WERI-Rb-1 (cell line): ENCODE results near the gene GPR25.

Experiments
- DNase-seq: peaks from one replicate; pipeline ENCODE4 v3.0.0-alpha.2; 2020
- H3K27ac ChIP-seq: fragments of 250-450 bp; sonication (Bioruptor Pico); 2 replicates; pipeline ENCODE4 v1.5.1; 2020; ENCODE audit warnings: mild to moderate bottlenecking, moderate library complexity
- H3K27me3 ChIP-seq: fragments of 250-450 bp; sonication (Bioruptor Pico); 2 replicates; pipeline ENCODE4 v1.5.1; 2021; ENCODE audit warnings: mild to moderate bottlenecking, low read depth, moderate library complexity; ENCODE audit not compliant: insufficient read depth, severe bottlenecking
- H3K36me3 ChIP-seq: fragments of 250-450 bp; sonication (Bioruptor Pico); 2 replicates; pipeline ENCODE4 v1.5.1; 2020; ENCODE audit warnings: mild to moderate bottlenecking, moderate library complexity
- H3K4me3 ChIP-seq: 2 replicates; pipeline ENCODE4 v1.5.1; 2011; ENCODE audit warnings: low read depth, mild to moderate bottlenecking, control low read depth, low read length
- H3K9me3 ChIP-seq: fragments of 250-450 bp; sonication (Bioruptor Pico); 2 replicates; pipeline ENCODE4 v1.5.1; 2021; ENCODE audit warnings: mild to moderate bottlenecking, moderate library complexity; ENCODE audit not compliant: severe bottlenecking
- TF ChIP-seq, protein P1 (sequence below): IDR thresholded peaks from 2 replicates; pipeline ENCODE4 v1.5.1; 2011; ENCODE audit warnings: low read depth, mild to moderate bottlenecking, control low read depth, inconsistent platforms, low read length

Gene GPR25

DNA sequence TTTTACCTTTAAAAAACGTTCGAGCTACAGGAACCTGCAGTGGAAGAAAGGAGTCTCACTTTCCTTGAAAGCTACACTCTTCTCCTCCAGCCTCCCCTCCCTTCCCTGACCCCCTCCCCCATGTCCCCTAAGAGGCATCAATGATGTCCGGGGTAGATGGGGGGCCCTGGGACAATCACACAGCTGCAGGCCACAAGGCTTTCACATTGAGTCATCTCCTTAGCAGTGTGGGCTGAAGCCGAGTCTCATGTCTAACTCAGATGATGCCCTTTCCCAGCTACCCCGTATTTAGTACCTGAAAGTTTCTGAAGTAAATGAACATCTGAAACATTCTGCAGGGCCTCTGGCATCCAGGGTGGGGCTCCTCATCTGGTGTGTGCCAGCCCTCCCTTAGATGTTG, 6.3 kb upstream of the GPR25 start:
- DNase-seq = no peak
- H3K9me3 ChIP-seq = no peaks in the 10 kb centered on the region
- H3K36me3 ChIP-seq = peaks cover 10% of the 10 kb centered on the region
- H3K4me3 ChIP-seq = no peak overlapping the region
- no peaks in the 10 kb centered on the region for H3K27me3 ChIP-seq
- TF ChIP-seq, protein P1, sequence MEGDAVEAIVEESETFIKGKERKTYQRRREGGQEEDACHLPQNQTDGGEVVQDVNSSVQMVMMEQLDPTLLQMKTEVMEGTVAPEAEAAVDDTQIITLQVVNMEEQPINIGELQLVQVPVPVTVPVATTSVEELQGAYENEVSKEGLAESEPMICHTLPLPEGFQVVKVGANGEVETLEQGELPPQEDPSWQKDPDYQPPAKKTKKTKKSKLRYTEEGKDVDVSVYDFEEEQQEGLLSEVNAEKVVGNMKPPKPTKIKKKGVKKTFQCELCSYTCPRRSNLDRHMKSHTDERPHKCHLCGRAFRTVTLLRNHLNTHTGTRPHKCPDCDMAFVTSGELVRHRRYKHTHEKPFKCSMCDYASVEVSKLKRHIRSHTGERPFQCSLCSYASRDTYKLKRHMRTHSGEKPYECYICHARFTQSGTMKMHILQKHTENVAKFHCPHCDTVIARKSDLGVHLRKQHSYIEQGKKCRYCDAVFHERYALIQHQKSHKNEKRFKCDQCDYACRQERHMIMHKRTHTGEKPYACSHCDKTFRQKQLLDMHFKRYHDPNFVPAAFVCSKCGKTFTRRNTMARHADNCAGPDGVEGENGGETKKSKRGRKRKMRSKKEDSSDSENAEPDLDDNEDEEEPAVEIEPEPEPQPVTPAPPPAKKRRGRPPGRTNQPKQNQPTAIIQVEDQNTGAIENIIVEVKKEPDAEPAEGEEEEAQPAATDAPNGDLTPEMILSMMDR = no peak
- no peak overlapping the region for H3K27ac ChIP-seq

DNA sequence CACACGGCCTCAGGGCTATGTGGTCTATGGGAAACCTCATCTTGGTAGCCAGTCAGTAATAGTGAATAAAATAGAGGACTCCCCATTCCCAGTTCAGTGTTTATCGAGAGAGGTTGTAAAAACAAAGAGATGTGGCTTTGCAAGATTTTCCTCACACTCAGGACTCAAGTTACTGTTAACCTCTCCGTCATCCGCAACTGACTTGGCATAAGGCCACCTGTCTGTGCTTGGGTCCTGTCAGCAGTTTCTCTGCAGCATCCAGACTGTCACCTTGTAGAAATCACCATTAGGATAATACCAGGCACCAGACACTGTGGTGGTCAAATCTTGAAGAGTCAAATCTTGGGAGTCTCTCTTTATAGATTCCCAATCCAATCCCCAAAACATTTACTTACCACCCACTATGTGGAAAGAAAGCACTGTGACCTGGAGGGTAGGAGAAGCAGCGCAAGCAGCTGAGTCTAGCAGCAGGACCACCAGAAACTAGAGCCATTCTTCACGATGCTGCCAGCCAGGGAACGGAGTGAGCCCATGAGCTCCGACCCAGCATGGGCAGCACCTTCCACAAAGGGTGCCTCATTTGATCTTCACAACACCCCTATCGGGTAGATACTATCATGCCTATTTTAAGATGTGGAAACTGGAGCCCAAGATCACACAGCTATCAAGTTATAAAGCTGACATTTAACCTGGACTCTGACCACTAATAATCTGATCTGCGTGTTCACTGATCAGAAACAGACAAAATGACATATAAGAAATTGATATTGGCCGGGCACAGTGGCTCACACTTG, 5.6 kb upstream of the GPR25 start:
- H3K36me3 ChIP-seq = peaks cover 10% of the 10 kb centered on the region
- TF ChIP-seq, protein P1 = no peak
- H3K9me3 ChIP-seq = no peaks in the 10 kb centered on the region
- no peak for DNase-seq
- H3K27ac ChIP-seq = no peak overlapping the region
- H3K4me3 ChIP-seq = no peak overlapping the region
- H3K27me3 ChIP-seq = no peaks in the 10 kb centered on the region

DNA sequence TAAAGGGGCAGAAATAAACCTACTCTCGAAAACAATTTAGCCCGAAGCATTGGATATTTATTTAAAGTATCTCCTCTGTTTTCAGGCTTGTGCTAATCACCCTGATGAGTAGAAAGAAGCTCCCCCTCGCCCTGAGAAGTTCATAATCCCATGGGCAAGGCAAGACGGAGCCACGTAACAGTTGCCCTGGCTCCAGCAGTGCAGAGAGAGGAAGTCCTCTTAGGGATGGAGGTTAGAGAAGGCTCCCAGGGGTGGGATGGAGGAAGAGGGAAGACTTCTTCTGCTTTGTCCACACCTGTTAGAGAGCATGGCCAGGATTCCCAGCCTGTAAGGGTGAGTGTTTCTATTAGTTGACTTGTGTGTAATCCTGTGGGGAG, 3.4 kb upstream of the GPR25 start:
- no peaks in the 10 kb centered on the region; the same call in 1 of the 2 replicates for H3K36me3 ChIP-seq
- no peak overlapping the region for H3K27ac ChIP-seq
- DNase-seq = peak; percentile 83
- H3K27me3 ChIP-seq = no peaks in the 10 kb centered on the region
- TF ChIP-seq, protein P1 = no peak
- H3K9me3 ChIP-seq = no peaks in the 10 kb centered on the region
- H3K4me3 ChIP-seq = no peak overlapping the region

DNA sequence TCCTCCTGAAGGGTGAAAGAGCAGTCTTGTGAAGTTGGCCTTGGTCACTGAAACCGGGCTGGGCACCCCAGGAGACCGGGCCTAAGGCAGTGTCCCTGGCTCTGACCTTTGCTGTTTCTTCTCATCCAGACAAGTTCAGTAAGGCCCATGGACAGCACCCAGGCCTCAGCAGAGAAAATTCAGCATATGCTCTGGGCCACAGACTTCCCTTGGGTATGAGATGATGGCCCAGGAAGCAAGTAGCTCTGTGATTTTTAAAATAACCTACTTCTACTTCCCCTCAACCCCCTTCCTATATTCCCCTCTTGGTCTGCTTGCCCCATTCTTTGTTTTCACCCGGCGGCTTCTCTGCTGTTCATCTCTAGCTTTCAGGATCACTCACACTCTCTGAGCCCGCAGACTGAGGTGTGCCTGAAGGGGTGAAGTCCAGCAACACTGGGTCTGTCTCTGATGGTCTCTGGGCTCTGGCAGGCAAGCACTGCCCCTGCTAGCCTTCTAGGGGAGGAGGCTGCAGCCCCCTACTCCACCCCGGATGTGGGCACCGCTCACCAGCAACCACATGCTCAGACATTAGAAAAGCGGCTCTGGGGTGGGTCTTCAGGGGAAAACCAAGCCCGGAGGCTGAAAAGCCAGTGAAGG, 2.9 kb upstream of the GPR25 start:
- Histone ChIP-seq H3K36me3 (no peaks in the 10 kb centered on the region; the same call in 1 of the 2 replicates), H3K4me3 (no peak overlapping the region), H3K9me3 (no peaks in the 10 kb centered on the region), H3K27me3 (no peaks in the 10 kb centered on the region), H3K27ac (no peak overlapping the region)
- TF ChIP-seq, protein P1 = no peak
- no peak for DNase-seq

DNA sequence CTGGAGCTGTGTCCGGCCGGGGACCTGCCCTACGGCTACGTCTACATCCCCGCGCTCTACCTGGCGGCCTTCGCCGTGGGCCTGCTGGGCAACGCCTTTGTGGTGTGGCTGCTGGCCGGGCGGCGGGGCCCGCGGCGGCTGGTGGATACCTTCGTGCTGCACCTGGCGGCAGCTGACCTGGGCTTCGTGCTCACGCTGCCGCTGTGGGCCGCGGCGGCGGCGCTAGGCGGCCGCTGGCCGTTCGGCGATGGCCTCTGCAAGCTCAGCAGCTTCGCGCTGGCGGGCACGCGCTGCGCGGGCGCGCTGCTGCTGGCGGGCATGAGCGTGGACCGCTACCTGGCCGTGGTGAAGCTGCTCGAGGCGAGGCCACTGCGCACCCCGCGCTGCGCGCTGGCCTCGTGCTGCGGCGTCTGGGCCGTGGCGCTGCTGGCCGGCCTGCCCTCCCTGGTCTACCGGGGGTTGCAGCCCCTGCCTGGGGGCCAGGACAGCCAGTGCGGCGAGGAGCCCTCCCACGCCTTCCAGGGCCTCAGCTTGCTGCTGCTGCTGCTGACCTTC, 412 bp downstream of the GPR25 start:
- Histone ChIP-seq H3K27ac (no peak overlapping the region), H3K4me3 (no peak overlapping the region), H3K36me3 (no peaks in the 10 kb centered on the region), H3K27me3 (no peaks in the 10 kb centered on the region), H3K9me3 (no peaks in the 10 kb centered on the region)
- TF ChIP-seq, protein P1 = no peak
- no peak for DNase-seq
